ENCODE results near the gene CCDC157. TPM values are rescaled to one million over a fixed set of nuclear protein-coding genes. Genes with fewer than 3 reads are reported as not detected.
A peak's percentile ranks its signal among the peaks of the same experiment; 100 is the strongest.

The CCDC157 gene
- total RNA-seq, 1 experiment from 2014 or later, result 2.2 TPM

DNA sequence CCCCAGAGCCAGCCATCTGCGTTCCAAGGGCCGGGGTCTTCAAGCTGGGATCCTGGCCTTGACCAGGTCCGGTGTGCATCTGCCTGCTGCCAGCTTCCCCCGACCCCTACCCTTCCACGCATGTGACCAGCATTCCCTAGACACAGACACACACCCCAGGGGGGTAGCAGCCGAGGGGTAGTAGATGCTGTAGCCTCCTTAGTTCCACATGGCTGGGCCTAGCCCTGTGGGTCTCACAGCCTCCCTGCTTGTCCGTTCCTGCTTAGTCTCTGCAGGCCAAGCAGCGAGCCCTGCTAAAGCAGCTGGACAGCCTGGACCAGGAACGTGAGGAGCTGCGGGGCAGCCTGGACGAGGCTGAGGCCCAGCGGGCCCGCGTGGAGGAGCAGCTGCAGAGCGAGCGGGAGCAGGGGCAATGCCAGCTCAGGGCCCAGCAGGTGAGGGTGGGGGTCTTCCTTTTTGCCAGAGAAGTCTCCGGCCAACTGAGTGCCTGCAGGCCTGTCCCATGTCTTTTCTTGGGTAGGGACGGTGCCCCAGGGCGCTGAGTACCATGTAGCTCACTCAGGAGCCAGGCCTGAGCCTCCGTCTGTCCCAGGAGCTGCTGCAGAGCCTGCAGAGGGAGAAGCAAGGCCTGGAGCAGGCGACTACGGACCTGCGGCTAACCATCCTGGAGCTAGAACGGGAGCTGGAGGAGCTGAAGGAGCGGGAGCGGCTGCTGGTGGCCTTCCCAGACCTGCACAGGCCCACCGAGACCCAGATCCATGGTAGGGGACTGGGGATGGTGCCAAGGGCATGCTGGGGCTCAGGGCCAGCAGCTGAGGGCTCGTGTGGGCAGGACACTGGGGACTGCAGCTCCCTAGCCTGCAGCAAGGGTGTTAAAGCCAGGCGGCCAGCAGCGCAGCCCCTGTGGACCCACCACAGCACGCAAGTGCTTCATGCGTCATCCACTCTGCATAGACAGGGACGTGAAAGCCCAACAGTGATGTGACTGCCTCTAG lies 16.8 kb downstream of the CCDC157 start:
- in situ Hi-C loops (cut with HindIII; ENCODE audit: low pct_unique_long_range_greater_than_20kb, low sequenced_read_pairs), result no loop called here
- no peak for DNase-seq (ENCODE audit: low read depth)

DNA sequence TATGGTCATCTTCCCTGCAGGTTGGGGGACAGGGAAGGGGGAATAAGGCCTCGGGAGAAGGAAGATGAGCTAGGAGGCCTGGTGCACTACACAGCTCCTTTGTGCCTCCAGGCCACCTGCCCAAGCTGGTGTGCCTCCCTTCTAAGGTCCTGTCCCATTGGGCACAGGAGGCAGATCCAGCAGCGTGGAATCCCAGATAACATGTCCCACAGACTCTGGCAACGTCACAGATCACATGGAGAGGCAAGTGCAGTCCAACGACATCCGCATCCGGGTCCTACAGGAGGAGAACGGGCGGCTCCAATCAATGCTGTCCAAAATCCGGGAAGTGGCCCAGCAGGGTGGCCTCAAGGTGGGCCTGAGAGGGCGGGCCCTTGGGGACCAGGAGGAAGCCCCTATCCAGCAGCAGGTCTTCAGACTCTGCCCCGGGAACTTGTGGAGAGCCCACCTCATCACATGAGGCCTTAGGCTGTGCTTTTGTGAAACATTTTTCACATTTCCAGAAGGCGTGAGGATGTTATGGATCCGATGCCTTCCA lies 18.6 kb downstream of the CCDC157 start:
- in situ Hi-C loops (cut with HindIII; ENCODE audit: low pct_unique_long_range_greater_than_20kb, low sequenced_read_pairs), result no loop called here
- no peak for DNase-seq (ENCODE audit: low read depth)

GRCh38 chr22:30380011-30380410 lies 23.2 kb downstream of the CCDC157 start:
- DNase-seq (ENCODE audit: low read depth), result no peak
- in situ Hi-C loops (cut with HindIII; ENCODE audit: low pct_unique_long_range_greater_than_20kb, low sequenced_read_pairs), result loop anchor here (10.0 kb wide), 1 partner anchor 95 kb away; the partner anchor contains the start of gene CASTOR1

DNA sequence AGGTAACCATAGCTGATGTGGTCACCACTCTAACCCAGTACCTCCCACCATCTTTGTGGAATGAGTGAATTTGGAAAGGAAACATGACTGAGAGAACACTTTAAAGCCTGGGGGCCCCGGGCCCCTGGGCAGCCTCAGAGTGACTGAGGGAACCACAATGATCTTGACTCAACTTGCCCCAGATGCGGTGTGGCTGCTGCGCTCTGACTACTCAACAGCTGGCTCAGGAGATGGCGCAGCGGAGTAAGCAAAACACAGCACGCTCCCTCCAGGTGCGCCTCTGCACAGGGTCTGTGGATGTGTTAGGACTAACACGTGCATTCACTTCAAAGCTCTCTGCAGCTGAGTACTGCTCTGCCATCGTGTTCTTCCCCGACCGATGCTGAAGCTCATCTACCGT lies 24.5 kb downstream of the CCDC157 start:
- in situ Hi-C loops (cut with HindIII; ENCODE audit: low pct_unique_long_range_greater_than_20kb, low sequenced_read_pairs), result loop anchor here (10.0 kb wide), 1 partner anchor 96 kb away; the partner anchor contains the start of gene CASTOR1
- no peak for DNase-seq (ENCODE audit: low read depth)

DNA sequence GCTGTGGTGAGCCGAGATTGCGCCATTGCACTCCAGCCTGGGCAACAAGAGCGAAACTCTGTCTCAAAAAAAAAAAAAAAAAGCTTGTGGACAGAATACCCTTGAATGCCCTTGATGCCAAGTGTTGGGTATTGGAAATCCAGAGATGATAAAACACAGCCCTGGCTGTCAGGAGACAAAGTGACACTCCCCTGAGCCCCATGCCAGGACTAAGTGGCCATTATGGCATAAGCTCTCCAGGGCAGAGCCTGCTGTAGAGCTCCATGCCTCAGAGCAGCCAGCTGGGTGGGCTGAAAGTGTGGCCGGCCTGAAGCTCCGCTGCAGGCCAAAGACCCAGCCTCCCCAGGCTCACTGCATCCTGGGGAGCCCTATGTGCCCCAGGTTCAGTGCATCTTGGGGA lies 25.5 kb downstream of the CCDC157 start:
- in situ Hi-C loops (cut with HindIII; ENCODE audit: low pct_unique_long_range_greater_than_20kb, low sequenced_read_pairs), result loop anchor here (10.0 kb wide), 1 partner anchor 98 kb away; the partner anchor contains the start of gene CASTOR1
- no peak for DNase-seq (ENCODE audit: low read depth)

- no peak for DNase-seq (ENCODE audit: low read depth)
- in situ Hi-C loops (cut with HindIII; ENCODE audit: low pct_unique_long_range_greater_than_20kb, low sequenced_read_pairs), result loop anchor here (10.0 kb wide), 1 partner anchor 98 kb away; the partner anchor contains the start of gene CASTOR1
These were observed 26.3 kb downstream of the CCDC157 start for GRCh38 chr22:30383061-30383460.

DNA sequence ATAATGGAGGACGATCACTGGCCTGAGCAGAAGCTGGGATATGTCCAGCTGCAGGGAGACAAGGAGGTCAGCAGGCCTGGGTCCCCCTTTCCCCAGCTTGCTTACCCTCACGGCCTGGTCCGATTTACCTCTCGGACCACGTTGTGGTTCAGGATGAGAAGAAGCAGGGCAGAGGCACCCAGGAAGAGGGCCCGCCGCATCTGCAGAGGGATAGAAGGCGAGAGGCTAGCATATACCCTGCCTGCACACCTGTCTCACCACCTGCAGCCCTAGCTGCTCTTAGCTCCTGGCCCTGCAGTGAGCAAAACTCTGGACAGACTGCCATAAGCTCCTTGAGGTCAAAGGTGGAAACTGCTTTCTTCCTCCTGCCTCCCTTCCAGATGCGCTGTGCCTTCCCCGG lies 29.1 kb downstream of the CCDC157 start:
- in situ Hi-C loops (cut with HindIII; ENCODE audit: low pct_unique_long_range_greater_than_20kb, low sequenced_read_pairs), result loop anchor here (10.0 kb wide), 1 partner anchor 101 kb away; the partner anchor contains the start of gene CASTOR1
- no peak for DNase-seq (ENCODE audit: low read depth)

DNA sequence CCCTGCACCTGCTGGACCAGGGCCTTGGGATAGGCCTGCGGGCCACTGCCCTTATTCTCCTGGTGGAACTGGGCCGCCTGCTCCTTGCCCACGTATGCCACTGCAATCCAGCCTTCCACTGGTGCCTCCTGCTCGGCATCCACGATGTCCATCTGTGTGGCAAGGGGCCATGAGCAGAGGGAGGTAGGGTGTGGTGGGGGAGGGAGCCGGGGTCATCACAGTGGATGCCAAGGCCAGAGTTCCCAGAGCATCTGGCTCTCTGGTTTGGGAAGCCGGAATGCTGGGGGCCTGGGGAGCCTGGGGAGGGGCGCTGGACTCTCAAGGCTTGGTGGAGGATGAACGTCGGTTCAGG lies 29.8 kb downstream of the CCDC157 start:
- DNase-seq (ENCODE audit: low read depth), result no peak
- in situ Hi-C loops (cut with HindIII; ENCODE audit: low pct_unique_long_range_greater_than_20kb, low sequenced_read_pairs), result loop anchor here (10.0 kb wide), 1 partner anchor 102 kb away; the partner anchor contains the start of gene CASTOR1

- in situ Hi-C loops (cut with HindIII; ENCODE audit: low pct_unique_long_range_greater_than_20kb, low sequenced_read_pairs), result loop anchor here (10.0 kb wide), 1 partner anchor 102 kb away; the partner anchor contains the start of gene CASTOR1
- DNase-seq (ENCODE audit: low read depth), result peak; percentile 75
These were observed 30.4 kb downstream of the CCDC157 start, which contains the start of gene RNF215 for GRCh38 chr22:30386960-30387827. RNF215 (minus strand) TSS chr22:30387411; CDS start chr22:30387313, 98 bp downstream.

DNA sequence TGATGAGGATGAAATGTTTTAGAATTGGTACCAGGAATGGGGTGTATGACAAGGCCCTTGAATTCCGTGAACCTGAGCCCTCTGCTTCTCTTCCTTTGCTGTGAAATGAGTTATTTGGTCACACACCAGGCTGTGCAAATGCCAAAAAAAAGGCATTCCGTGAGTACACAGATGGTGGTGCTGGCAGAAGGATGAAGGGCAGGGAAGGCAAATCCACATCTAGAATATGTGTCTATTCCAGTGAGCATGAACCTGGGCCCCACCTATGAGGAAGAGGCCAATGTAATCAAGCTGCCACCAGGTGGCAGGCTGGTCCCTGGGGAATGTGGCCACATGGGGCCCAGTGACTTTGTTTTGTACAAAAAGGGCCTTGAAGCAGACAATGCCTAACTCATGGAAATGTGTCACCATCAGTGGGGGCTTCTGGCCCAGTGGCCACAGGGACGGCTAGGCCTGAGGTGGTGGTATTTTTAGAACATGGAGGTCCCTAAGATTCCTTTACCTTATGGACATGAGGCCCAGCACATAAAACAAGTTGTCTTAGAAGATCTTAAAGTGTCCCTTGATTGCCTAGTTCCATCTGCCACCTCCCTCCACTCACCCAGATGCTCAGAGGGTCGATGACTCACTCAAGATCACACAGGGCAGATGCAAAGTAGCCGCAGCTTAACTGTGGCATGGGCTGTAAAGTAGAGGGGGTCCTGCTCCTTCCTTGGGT lies 34.3 kb downstream of the CCDC157 start:
- DNase-seq (ENCODE audit: low read depth), result peak; percentile 76
- in situ Hi-C loops (cut with HindIII; ENCODE audit: low pct_unique_long_range_greater_than_20kb, low sequenced_read_pairs), result no loop called here

DNA sequence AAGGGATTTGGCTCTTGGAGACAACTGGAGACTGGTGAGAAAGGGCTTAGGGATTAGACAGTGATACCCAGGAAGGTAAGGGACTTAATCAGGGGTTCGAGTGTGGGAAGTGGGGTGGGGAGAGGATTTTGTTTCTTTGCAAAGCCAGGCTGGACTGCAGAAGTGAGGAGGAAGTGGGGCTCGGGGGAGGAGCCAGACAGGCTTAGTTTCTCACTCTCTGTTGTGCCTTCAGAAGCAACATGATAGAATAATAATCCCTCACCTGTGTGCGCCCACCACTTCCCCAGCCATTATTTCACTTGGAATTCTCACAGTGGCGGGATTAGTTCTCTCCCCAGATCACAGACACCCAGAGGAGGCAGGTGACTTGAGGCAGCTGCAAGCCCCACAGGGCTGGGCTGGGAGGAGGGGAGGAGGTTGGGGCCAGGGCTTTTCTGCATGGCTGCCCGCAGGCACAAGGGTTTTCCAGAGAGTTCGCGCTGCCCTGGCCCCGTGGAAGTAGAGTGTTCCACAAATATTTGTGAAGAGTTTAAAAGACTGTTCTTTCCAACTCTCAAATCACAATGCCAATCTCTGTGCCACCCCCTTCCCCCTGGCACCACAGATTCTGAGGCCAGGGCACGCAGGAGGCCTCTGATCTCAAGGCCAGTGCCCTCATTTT lies 36.0 kb downstream of the CCDC157 start:
- in situ Hi-C loops (cut with HindIII; ENCODE audit: low pct_unique_long_range_greater_than_20kb, low sequenced_read_pairs), result no loop called here
- peak; percentile 28 for DNase-seq (ENCODE audit: low read depth)

DNA sequence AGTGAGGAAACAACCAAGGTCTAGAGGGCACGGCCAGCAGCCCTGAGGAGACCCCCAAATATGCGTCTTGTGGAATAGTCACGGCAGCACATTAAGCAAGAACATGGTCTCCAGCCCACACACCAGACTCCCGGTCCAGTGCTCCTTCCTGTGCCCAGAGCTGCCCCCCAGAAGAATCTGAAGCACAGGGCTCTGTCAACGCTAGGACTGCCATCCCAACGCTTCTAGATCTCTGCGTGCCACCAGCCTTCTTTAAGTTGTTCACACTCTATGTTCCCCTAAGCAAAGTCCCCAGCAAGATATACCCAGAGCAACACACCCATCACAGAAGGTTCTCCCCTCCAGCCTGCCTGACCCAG lies 36.5 kb downstream of the CCDC157 start:
- in situ Hi-C loops (cut with HindIII; ENCODE audit: low pct_unique_long_range_greater_than_20kb, low sequenced_read_pairs), result no loop called here
- DNase-seq (ENCODE audit: low read depth), result no peak

GRCh38 chr22:30393885-30394284 lies 37.1 kb downstream of the CCDC157 start:
- DNase-seq (ENCODE audit: low read depth), result no peak
- in situ Hi-C loops (cut with HindIII; ENCODE audit: low pct_unique_long_range_greater_than_20kb, low sequenced_read_pairs), result no loop called here

GRCh38 chr22:30396871-30397655 lies 40.3 kb downstream of the CCDC157 start, which contains the start of gene SEC14L2:
SEC14L2 (plus strand) TSS chr22:30397018; CDS start chr22:30397117, 99 bp downstream.
- DNase-seq (ENCODE audit: low read depth), result peak; percentile 62
- in situ Hi-C loops (cut with HindIII; ENCODE audit: low pct_unique_long_range_greater_than_20kb, low sequenced_read_pairs), result no loop called here

GRCh38 chr22:30397656-30398635 lies 41.1 kb downstream of the CCDC157 start:
- in situ Hi-C loops (cut with HindIII; ENCODE audit: low pct_unique_long_range_greater_than_20kb, low sequenced_read_pairs), result no loop called here
- no peak for DNase-seq (ENCODE audit: low read depth)
